ENCODE measurements around the gene RRAGD. TPM values are rescaled to one million over a fixed set of nuclear protein-coding genes. Genes with fewer than 3 reads are reported as not detected.

Gene RRAGD
- total and polyA plus RNA-seq, 2 of the 8 experiments (the other 6 are each of a cell fraction or from before 2014, with no cell fraction given): 7.2 to 30.8 TPM

GRCh38 chr6:89350281-89350966 lies 61.6 kb downstream of the RRAGD start (continued):
- TF ChIP-seq CHD7 (IDR thresholded peaks at IDR 0.05; ENCODE audit: insufficient replicate concordance, low read length): no peak
- TF ChIP-seq RAD21 (IDR thresholded peaks at IDR 0.05 in 1 of 2, conservative IDR thresholded peaks at IDR 0.05 in 1 of 2; ENCODE audit: low read depth in 2 of 2, low read length in 2 of 2): no peak
- no peak for TF ChIP-seq ATF2 (IDR thresholded peaks at IDR 0.05; ENCODE audit: low read length)
- TF ChIP-seq ASH2L (IDR thresholded peaks at IDR 0.05; ENCODE audit: low read length): no peak
- TF ChIP-seq CREB1 (IDR thresholded peaks at IDR 0.05): no peak
- no peak for TF ChIP-seq RBBP5 (IDR thresholded peaks at IDR 0.05; ENCODE audit: borderline replicate concordance, low read depth, low read length)
